HEK293 (cell line): ENCODE results near the gene TMEM35B.

Experiments
- CTCF ChIA-PET: fragments of 350-600 bp; formaldehyde crosslinking; extraction: SDS; loops from one replicate; lab custom pipeline; 2021; ENCODE audit warnings: antibody characterized with exemption; lab: Yijun Ruan, JAX
- POLR2A ChIA-PET: fragments of 300-600 bp; formaldehyde crosslinking; extraction: SDS; loops from one replicate; lab custom pipeline; 2020; ENCODE audit warnings: antibody characterized with exemption, inconsistent platforms; lab: Yijun Ruan, JAX
- H3K27ac ChIP-seq: fragments of 200-500 bp; sonication (Bioruptor generic); 2 replicates; pipeline ENCODE4 v1.5.1; 2014; ENCODE audit warnings: low read depth, low read length, control low read depth, inconsistent platforms; ENCODE audit errors: extremely low read depth
- H3K36me3 ChIP-seq, 2 experiments: fragments of 200-500 bp in 1 of 2; sonication (Bioruptor generic) in 1 of 2; 1 replicate in 1 of 2; 2 replicates in 1 of 2; pipeline ENCODE4 v1.5.1; 2014 to 2017; ENCODE audit warnings: inconsistent platforms in 2 of 2, low read length in 2 of 2; ENCODE audit not compliant: control insufficient read depth in 2 of 2, insufficient read depth in 1 of 2
- H3K4me1 ChIP-seq: fragments of 200-500 bp; sonication (Bioruptor generic); 2 replicates; pipeline ENCODE4 v1.5.1; 2014; ENCODE audit warnings: mild to moderate bottlenecking, low read length, inconsistent platforms; ENCODE audit not compliant: control insufficient read depth, insufficient read depth
- H3K4me3 ChIP-seq: 2 replicates; pipeline ENCODE4 v1.5.1; 2011; ENCODE audit warnings: low read depth, mild to moderate bottlenecking, control low read depth, low read length, moderate library complexity
- H3K9me3 ChIP-seq: fragments of 200-500 bp; sonication (Bioruptor generic); 2 replicates; pipeline ENCODE4 v1.5.1; 2014; ENCODE audit warnings: low read depth, low read length, inconsistent platforms; ENCODE audit not compliant: control insufficient read depth, insufficient read depth
- BCL11A ChIP-seq: fragments of 450-650 bp; formaldehyde crosslinking; IDR thresholded peaks from 2 replicates; pipeline ENCODE4 v1.5.1; 2016; ENCODE audit warnings: low read depth, missing biosample characterization, missing genetic modification characterization
- BCL6B ChIP-seq: fragments of 450-650 bp; formaldehyde crosslinking; IDR thresholded peaks from 2 replicates; pipeline ENCODE4 v1.5.1; 2017; ENCODE audit warnings: missing biosample characterization, missing genetic modification characterization
- CTCF ChIP-seq: fragments of 450-650 bp; formaldehyde crosslinking; IDR thresholded peaks from 2 replicates; pipeline ENCODE4 v1.5.1; 2016; ENCODE audit warnings: missing biosample characterization, missing genetic modification characterization
- FEZF1 ChIP-seq: fragments of 450-650 bp; formaldehyde crosslinking; IDR thresholded peaks from 2 replicates; pipeline ENCODE4 v1.5.1; 2016; ENCODE audit warnings: missing biosample characterization, missing genetic modification characterization
- HOXC10 ChIP-seq: sonication (generic); formaldehyde crosslinking; IDR thresholded peaks from 2 replicates; pipeline ENCODE4 v1.8.1; 2023; ENCODE audit warnings: mild to moderate bottlenecking, missing genetic modification reagents
- IKZF3 ChIP-seq: fragments of 450-650 bp; IDR thresholded peaks from 2 replicates; pipeline ENCODE4 v1.5.0; 2018; ENCODE audit warnings: missing biosample characterization, mild to moderate bottlenecking, missing genetic modification characterization, moderate library complexity
- KLF8 ChIP-seq: fragments of 450-650 bp; formaldehyde crosslinking; IDR thresholded peaks from 2 replicates; pipeline ENCODE4 v1.5.1; 2016; ENCODE audit warnings: missing biosample characterization, missing genetic modification characterization
- PRDM4 ChIP-seq: fragments of 450-650 bp; formaldehyde crosslinking; IDR thresholded peaks from 2 replicates; pipeline ENCODE4 v1.5.1; 2017; ENCODE audit warnings: missing biosample characterization, missing genetic modification characterization
- SETDB1 ChIP-seq: IDR thresholded peaks from one replicate; pipeline ENCODE4 v1.6.1; 2017; ENCODE audit warnings: mild to moderate bottlenecking, low read length, moderate library complexity, mixed read lengths; ENCODE audit not compliant: insufficient read length
- ZNF280C ChIP-seq: fragments of 450-650 bp; formaldehyde crosslinking; IDR thresholded peaks from 2 replicates; pipeline ENCODE4 v1.5.1; 2016; ENCODE audit warnings: missing biosample characterization, missing genetic modification characterization
- ZNF280D ChIP-seq: fragments of 450-650 bp; formaldehyde crosslinking; IDR thresholded peaks from 2 replicates; pipeline ENCODE4 v1.5.1; 2016; ENCODE audit warnings: missing biosample characterization, missing genetic modification characterization
- ZNF488 ChIP-seq: fragments of 450-650 bp; formaldehyde crosslinking; IDR thresholded peaks from 2 replicates; pipeline ENCODE4 v1.5.1; 2016; ENCODE audit warnings: missing biosample characterization, missing genetic modification characterization

TMEM35B gene

GRCh38 chr1:34984793-34985608 lies at the start of gene TMEM35B (continued):
- TF ChIP-seq HOXC10 (CRISPR knock-in tag) (no peak), BCL11A (no peak)
- TF ChIP-seq, all 188 proteins: peak for 46

GRCh38 chr1:35033346-35033745 lies 48.2 kb upstream of the TMEM35B start:
- no peak overlapping the region for H3K27ac ChIP-seq
- H3K4me1 ChIP-seq = no peaks in the 10 kb centered on the region
- H3K36me3 ChIP-seq = peaks cover 0 to 4% of the 10 kb centered on the region in 2 experiments; a peak in 2 of 3 replicates
- ChIA-PET CTCF (no interaction called here), POLR2A (no interaction called here)
- no peak overlapping the region for H3K4me3 ChIP-seq
- H3K9me3 ChIP-seq = no peaks in the 10 kb centered on the region
- TF ChIP-seq CTCF (tag by site-specific recombination) (no peak), PRDM4 (tag by site-specific recombination) (peak; percentile 33; the same call in 1 of the 2 replicates), BCL6B (tag by site-specific recombination) (no peak), ZNF488 (tag by site-specific recombination) (no peak), ZNF280C (tag by site-specific recombination) (no peak), SETDB1 (peak; percentile 96), FEZF1 (no peak), KLF8 (no peak), IKZF3 (tag by site-specific recombination) (no peak), ZNF280D (tag by site-specific recombination) (0 out of 2 replicates have a peak, but pooled peaks have one; percentile 30)
